ENCODE results near the gene ADGRV1.
A peak's percentile ranks its signal among the peaks of the same experiment; 100 is the strongest.
"Not testable (repeated sequence)": the region's sequence is repeated elsewhere in the genome, so short reads cannot be mapped to it uniquely, and the experiment has no call there.

The ADGRV1 gene

GRCh38 chr5:90741022-90741564, 182.5 kb downstream of the ADGRV1 start:
- FAIRE-seq = no peak

GRCh38 chr5:90746119-90746518, 187.5 kb downstream of the ADGRV1 start:
- FAIRE-seq = no peak

- no peak for FAIRE-seq
These were observed 188.6 kb downstream of the ADGRV1 start for GRCh38 chr5:90747175-90747574.

GRCh38 chr5:90747693-90748092, 189.1 kb downstream of the ADGRV1 start:
- FAIRE-seq = no peak

GRCh38 chr5:90759119-90759518, 200.5 kb downstream of the ADGRV1 start:
- no peak for FAIRE-seq

- FAIRE-seq = no peak
These were observed 209.1 kb downstream of the ADGRV1 start for GRCh38 chr5:90767710-90768109.

- not testable (repeated sequence) for FAIRE-seq
These were observed 211.5 kb downstream of the ADGRV1 start for GRCh38 chr5:90770006-90770541.

GRCh38 chr5:90777959-90778358, 219.4 kb downstream of the ADGRV1 start:
- FAIRE-seq = no peak

GRCh38 chr5:90783460-90784333, 225.1 kb downstream of the ADGRV1 start:
- FAIRE-seq = peak; percentile 85

GRCh38 chr5:90786756-90787155, 228.2 kb downstream of the ADGRV1 start:
- FAIRE-seq = no peak

- FAIRE-seq = no peak
These were observed 234.1 kb downstream of the ADGRV1 start for GRCh38 chr5:90792725-90793124.

GRCh38 chr5:90793183-90793582, 234.6 kb downstream of the ADGRV1 start:
- peak; percentile 39 for FAIRE-seq

GRCh38 chr5:90796919-90797318, 238.3 kb downstream of the ADGRV1 start:
- not testable (repeated sequence) for FAIRE-seq

GRCh38 chr5:90800082-90800481, 241.5 kb downstream of the ADGRV1 start:
- FAIRE-seq = not testable (repeated sequence)

- FAIRE-seq = not testable (repeated sequence)
These were observed 241.9 kb downstream of the ADGRV1 start for GRCh38 chr5:90800515-90800914.

GRCh38 chr5:90802474-90803317, 244.1 kb downstream of the ADGRV1 start:
- peak; percentile 83 for FAIRE-seq

- no peak for FAIRE-seq
These were observed 244.8 kb downstream of the ADGRV1 start for GRCh38 chr5:90803381-90803780.

GRCh38 chr5:90803876-90804275, 245.3 kb downstream of the ADGRV1 start:
- no peak for FAIRE-seq

GRCh38 chr5:90807496-90807895, 248.9 kb downstream of the ADGRV1 start:
- FAIRE-seq = no peak

GRCh38 chr5:90809311-90810056, 250.9 kb downstream of the ADGRV1 start:
- no peak for FAIRE-seq

- FAIRE-seq = no peak
These were observed 251.6 kb downstream of the ADGRV1 start for GRCh38 chr5:90810211-90810610.

- no peak for FAIRE-seq
These were observed 254.8 kb downstream of the ADGRV1 start for GRCh38 chr5:90813392-90813791.

Measured in A204.1 (cell line).